ENCODE data around the gene FAM168A. TPM values are rescaled to one million over a fixed set of nuclear protein-coding genes. Genes with fewer than 3 reads are reported as not detected.
A peak's percentile ranks its signal among the peaks of the same experiment; 100 is the strongest.

The FAM168A gene
- total and polyA plus RNA-seq, 10 donors: 2.7 to 33.2 (median 22.7) TPM

DNA sequence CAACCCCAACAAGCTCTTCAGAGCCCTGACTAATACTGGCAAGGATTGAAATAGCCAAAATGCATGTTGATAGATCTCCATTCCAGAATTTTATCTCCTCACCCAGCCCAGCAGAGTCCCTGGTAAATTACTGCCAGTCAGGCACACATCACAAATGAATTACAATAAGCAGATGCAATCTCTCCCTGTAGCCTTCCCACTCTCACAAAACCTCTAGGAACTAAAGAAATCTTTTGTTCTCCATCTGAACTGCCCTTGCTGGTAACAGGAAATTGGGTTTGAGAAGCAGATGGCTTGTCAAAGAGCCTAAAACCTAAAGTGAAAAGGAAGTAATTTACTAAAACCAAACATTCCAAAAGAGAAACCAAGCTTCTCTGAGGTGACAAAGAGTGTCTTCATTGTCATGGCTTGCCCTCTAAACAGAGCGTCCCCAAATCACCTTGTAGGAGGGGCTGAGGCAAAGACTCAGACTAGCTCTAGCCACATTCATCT, 59.5 kb downstream of the FAM168A start:
- no peak for DNase-seq
- intact Hi-C loops (cut with DNase I; ENCODE audit: low total_unique reads): no loop called here
- Histone ChIP-seq H3K27ac (peak overlapping the region in 5 of 8 donors; percentile 11 to 55 (median 45)), H3K36me3 (no peaks in the 10 kb centered on the region), H3K9me3 (no peaks in the 10 kb centered on the region), H3K4me1 (peaks cover 0 to 48% (median 27%) of the 10 kb centered on the region in 6 donors), H3K27me3 (replicated peaks in 1 of 7) (no peaks in the 10 kb centered on the region), H3K4me3 (no peak overlapping the region)
- WGBS, 5 donors: 4 to 13% (median 10%) methylated on average over 1 of the region's 1 CpG
- no peak for TF ChIP-seq POLR2A (IDR thresholded peaks at IDR 0.05)
- TF ChIP-seq CTCF (IDR thresholded peaks at IDR 0.05 in 8 of 11, conservative IDR thresholded peaks at IDR 0.05 in 3 of 11): no peak
- TF ChIP-seq POLR2AphosphoS5 (IDR thresholded peaks at IDR 0.05): no peak

DNA sequence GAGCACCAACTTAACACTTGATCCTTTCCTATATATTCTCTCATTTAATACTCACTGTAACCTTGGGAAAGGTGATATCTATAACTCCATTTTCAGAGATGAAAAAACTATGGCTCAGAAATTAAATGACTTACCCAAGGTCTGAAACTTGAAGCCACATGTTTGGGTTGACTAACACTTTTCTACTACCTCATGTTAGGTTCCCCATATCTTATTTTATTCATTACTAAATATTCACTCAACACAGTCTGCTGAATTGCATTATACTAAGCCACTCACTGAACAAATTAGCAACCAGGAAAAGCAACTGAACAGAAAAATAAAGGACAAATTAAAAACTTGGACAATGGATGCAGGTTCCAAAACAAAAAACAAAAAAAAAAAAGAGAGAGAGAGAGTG, 59.9 kb downstream of the FAM168A start:
- intact Hi-C loops (cut with DNase I; ENCODE audit: low total_unique reads): no loop called here
- no peak for TF ChIP-seq CTCF (IDR thresholded peaks at IDR 0.05 in 8 of 11, conservative IDR thresholded peaks at IDR 0.05 in 3 of 11)
- no peak for TF ChIP-seq POLR2AphosphoS5 (IDR thresholded peaks at IDR 0.05)
- no peak for TF ChIP-seq POLR2A (IDR thresholded peaks at IDR 0.05)
- H3K4me1 ChIP-seq: peaks cover 0 to 48% (median 27%) of the 10 kb centered on the region in 6 donors

GRCh38 chr11:73536961-73537360, 61.0 kb downstream of the FAM168A start:
- intact Hi-C loops (cut with DNase I; ENCODE audit: low total_unique reads): no loop called here
- no peaks in the 10 kb centered on the region for H3K36me3 ChIP-seq
- DNase-seq: no peak
- H3K27me3 ChIP-seq (replicated peaks in 1 of 7): no peaks in the 10 kb centered on the region
- peaks cover 0 to 37% (median 26%) of the 10 kb centered on the region in 6 donors for H3K4me1 ChIP-seq
- no peak overlapping the region for H3K4me3 ChIP-seq
- H3K9me3 ChIP-seq: no peaks in the 10 kb centered on the region
- no peak for TF ChIP-seq POLR2AphosphoS5 (IDR thresholded peaks at IDR 0.05)
- no peak for TF ChIP-seq POLR2A (IDR thresholded peaks at IDR 0.05)
- TF ChIP-seq CTCF (IDR thresholded peaks at IDR 0.05 in 8 of 11, conservative IDR thresholded peaks at IDR 0.05 in 3 of 11): no peak
- peak overlapping the region in 1 of 8 donors; percentile 55 for H3K27ac ChIP-seq
- WGBS, 5 donors: 81 to 95% (median 91%) methylated on average over 2 of the region's 2 CpGs

More for the DNA sequence above, 59.9 kb downstream of the FAM168A start:
- peak overlapping the region in 5 of 8 donors; percentile 11 to 55 (median 45) for H3K27ac ChIP-seq
- no peak for DNase-seq
- H3K27me3 ChIP-seq (replicated peaks in 1 of 7): no peaks in the 10 kb centered on the region
- H3K9me3 ChIP-seq: no peaks in the 10 kb centered on the region
- H3K4me3 ChIP-seq: no peak overlapping the region
- no peaks in the 10 kb centered on the region for H3K36me3 ChIP-seq

- Histone ChIP-seq H3K4me1 (peaks cover 0 to 41% (median 15%) of the 10 kb centered on the region in 6 donors), H3K36me3 (no peaks in the 10 kb centered on the region), H3K4me3 (no peak overlapping the region), H3K27me3 (replicated peaks in 1 of 7) (no peaks in the 10 kb centered on the region), H3K9me3 (no peaks in the 10 kb centered on the region), H3K27ac (no peak overlapping the region)
- no peak for DNase-seq
- no peak for TF ChIP-seq CTCF (IDR thresholded peaks at IDR 0.05 in 8 of 11, conservative IDR thresholded peaks at IDR 0.05 in 3 of 11)
- TF ChIP-seq POLR2AphosphoS5 (IDR thresholded peaks at IDR 0.05): no peak
- TF ChIP-seq POLR2A (IDR thresholded peaks at IDR 0.05): no peak
- intact Hi-C loops (cut with DNase I; ENCODE audit: low total_unique reads): no loop called here
- 92 to 100% (median 97%) methylated on average over 1 of the region's 1 CpG for WGBS, 5 donors
Measured at GRCh38 chr11:73532310-73532709, 65.6 kb downstream of the FAM168A start.

All from spleen (tissue), 11 donors.